Measurements from ENCODE around the gene ATP11C. TPM values are rescaled to one million over a fixed set of nuclear protein-coding genes. Genes with fewer than 3 reads are reported as not detected.

ATP11C gene
- total RNA-seq, 1 donor from 2014 or later: 24.6 TPM

- DNase-seq (ENCODE audit: low read depth): no peak
Measured at GRCh38 chrX:139815771-139816170, 117.1 kb downstream of the ATP11C start.

- no peak for DNase-seq (ENCODE audit: low read depth)
Measured at GRCh38 chrX:139811942-139812629, 120.8 kb downstream of the ATP11C start.

GRCh38 chrX:139804482-139804881, 128.4 kb downstream of the ATP11C start:
- DNase-seq (ENCODE audit: low read depth): no peak

- no peak for DNase-seq (ENCODE audit: low read depth)
Measured at GRCh38 chrX:139803224-139803623, 129.6 kb downstream of the ATP11C start.

DNA sequence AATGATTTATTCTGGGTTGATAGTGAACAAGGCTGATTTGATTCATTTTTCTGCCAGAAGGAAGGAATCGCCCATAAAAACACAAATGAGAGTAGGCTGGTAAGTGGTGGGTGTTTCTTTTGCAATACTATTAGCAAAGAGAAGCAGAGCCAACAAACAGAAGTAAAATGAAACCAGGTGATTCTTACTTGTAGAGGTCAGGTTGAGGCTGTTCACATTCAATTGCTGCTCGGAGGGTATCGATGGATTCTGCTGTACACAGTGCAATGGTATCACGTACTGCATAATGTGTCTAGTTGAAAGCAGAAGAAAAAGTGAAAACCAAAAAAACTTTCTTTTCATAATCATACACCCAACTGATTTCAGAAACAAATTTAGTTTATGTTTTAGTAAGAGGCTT, 130.8 kb downstream of the ATP11C start:
- DNase-seq (ENCODE audit: low read depth): no peak

- no peak for DNase-seq (ENCODE audit: low read depth)
Measured at GRCh38 chrX:139801397-139801813, 131.4 kb downstream of the ATP11C start.

DNA sequence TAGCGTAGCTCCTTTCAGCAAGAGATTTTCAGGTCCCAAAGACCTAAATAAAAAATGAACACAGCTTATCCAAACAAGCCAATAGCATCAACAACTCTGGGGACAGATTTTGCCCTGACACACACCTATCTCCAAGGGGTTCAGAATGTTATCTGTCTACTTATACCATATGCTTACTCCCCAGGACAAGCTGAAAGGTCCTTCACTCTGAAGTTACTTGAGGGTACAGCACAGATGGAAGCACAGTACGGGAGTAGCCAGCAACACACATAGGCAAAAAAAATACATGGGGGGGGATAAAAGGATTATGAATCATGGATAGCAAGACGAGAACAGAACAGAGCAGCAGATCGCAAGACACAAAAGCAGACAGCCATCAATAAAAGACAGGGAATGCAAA, 134.2 kb downstream of the ATP11C start:
- no peak for DNase-seq (ENCODE audit: low read depth)

- no peak for DNase-seq (ENCODE audit: low read depth)
Measured at GRCh38 chrX:139795196-139795595, 137.7 kb downstream of the ATP11C start.

- DNase-seq (ENCODE audit: low read depth): no peak
Measured at GRCh38 chrX:139787601-139788000, 145.3 kb downstream of the ATP11C start.

GRCh38 chrX:139784807-139785206, 148.0 kb downstream of the ATP11C start:
- no peak for DNase-seq (ENCODE audit: low read depth)

DNA sequence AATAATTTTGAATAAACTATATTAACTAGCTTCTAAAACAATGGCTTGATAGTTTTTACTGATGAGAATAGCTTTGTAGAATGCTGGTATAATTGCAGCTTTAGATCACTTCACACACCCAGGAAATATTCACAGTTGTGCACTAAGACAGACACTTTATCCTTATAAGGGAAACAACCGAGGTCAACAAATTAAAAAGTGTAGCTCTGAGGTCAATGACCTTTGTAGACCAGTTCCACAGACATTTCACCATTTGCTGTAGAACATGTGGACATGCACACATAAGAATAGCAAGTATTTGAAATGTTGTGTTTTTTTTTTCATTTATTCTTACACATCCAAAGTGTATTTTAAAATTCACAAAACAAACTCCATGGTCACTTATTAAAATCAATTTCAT, 148.9 kb downstream of the ATP11C start:
- DNase-seq (ENCODE audit: low read depth): no peak

- DNase-seq (ENCODE audit: low read depth): no peak
Measured at GRCh38 chrX:139783030-139783429, 149.8 kb downstream of the ATP11C start.

GRCh38 chrX:139776599-139776998, 156.3 kb downstream of the ATP11C start:
- no peak for DNase-seq (ENCODE audit: low read depth)

- no peak for DNase-seq (ENCODE audit: low read depth)
Measured at GRCh38 chrX:139770366-139770765, 162.5 kb downstream of the ATP11C start.

DNA sequence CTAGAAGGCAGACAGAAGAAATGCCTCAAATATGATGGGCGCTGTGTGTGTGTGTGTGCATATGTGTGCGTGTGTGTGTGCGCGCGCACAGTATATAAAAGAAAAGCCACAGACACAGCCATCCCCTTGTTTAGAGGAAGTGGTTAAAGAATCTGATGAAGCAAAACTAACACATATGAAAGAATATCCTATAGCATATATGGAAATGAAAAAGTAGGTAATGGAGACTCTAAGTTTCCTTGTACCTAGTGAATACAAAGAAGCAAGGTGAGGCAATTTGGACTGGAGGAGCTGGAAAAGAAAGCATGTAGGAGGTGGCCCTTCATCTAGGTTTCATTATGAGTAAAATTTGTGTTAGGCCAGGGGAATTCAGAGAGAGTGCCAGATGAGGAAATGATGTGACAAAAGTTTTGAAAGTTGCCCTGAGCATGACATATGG, 166.3 kb downstream of the ATP11C start:
- no peak for DNase-seq (ENCODE audit: low read depth)

DNA sequence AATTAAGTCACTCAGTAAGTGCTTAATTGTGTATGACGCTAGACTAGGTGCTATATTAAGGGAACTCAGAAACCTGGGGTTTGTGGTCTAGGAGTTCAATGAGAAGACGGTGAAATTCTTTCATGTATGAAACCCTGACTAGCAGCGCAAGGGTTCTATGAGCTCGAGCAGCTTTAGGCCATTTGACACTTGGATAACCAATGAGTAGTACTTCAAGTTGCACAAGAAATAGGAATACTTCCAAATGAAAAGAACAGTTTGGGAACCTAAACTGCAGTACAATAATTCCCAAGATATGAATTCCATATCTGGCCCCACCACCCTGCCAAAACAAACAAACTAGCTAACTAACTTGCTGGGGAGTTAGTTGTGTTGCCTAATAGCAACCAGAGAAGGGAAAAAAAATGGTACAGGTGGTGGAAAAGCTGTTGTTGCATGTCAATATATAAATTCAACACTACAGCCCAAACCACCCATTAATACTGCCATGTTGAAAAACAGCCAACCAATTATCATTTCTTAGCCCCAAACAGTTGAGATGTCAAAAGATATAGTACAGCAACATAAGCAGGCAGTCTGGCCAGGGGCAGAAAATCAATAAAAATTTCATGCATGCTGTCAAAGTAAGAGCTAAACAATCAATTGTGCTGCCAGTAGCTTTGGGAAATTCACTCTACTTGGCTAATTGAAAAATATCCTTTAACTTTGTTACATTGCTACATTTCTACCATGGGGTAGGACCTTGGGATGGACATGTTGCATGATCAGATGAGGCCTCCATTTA, 170.3 kb downstream of the ATP11C start:
- no peak for DNase-seq (ENCODE audit: low read depth)

GRCh38 chrX:139759637-139760036, 173.2 kb downstream of the ATP11C start:
- DNase-seq (ENCODE audit: low read depth): peak; percentile 40

DNA sequence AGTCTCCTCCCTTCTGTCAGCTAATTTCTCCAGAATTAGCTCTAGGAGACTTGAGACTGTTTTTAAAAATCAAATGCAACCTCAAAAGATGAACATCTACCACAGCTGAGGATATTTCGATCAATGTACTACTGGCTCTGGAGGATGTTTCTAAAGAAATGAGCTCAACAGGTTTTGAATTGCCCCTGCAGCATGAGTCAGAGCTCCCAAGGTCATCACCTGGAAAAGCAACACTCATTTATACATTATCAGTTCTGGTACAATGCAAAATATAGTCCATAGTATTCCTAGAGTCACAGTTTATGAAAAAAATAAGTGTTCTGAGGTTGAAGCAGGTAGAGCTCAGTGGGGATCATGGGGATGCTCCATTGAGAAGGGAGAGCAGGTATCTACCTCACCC, 174.0 kb downstream of the ATP11C start:
- no peak for DNase-seq (ENCODE audit: low read depth)

- no peak for DNase-seq (ENCODE audit: low read depth)
Measured at GRCh38 chrX:139758250-139758649, 174.6 kb downstream of the ATP11C start.

DNA sequence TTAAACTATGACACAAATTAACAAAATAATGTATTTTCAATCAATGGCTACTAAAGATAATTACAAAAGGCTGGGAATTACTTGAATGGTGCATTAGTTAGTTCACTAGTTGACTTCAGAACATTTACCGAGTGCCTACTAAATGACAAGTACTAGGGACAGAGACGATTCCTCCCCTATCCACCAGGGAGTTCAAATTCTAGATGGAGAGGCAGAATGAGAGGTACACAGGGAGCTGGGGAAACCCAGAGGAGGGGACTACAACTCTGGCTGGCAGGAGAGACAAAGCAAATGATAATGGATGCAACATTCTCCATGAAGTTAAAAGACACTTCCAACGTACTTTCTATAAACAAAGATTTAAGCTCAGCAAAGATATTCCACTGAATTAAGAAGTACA, 181.8 kb downstream of the ATP11C start:
- no peak for DNase-seq (ENCODE audit: low read depth)

DNA sequence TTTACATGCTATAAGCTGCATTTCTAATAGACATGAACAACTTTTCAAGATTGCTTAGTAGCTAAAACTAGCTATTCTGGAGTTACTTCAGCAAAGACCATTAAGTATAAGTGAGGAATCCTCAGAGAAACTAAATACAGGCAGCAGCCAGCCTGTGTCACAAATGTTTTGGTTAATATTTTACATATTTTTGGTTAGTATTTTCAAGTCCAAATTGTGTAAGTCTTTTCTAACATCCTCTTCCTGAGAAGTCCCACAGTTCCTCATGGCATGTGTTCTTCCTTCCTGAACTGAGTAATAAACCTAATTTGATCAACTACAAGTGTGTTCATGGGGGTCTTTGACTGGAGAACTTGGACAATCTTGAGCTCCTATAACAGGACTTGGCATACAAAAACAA, 182.5 kb downstream of the ATP11C start:
- DNase-seq (ENCODE audit: low read depth): peak; percentile 3

DNA sequence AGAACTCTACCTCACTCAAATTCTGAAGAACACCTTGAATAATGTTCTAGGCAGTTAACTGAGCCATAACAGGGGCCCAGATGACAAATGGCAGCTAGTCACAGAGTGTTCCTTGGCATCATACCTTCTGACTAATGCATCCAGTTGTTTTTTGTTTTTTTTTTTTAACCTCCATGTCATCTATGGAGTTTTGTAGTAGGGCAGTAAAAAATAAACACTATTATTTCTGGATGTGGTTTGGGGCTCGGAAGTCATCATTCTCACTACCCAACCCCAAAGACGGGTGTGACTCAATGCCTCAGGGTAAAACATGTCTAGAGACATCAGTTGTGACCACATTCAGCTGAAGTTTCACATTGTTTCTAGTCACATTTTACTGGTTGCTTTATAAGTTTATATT, 193.7 kb downstream of the ATP11C start:
- DNase-seq (ENCODE audit: low read depth): peak; percentile 68

DNA sequence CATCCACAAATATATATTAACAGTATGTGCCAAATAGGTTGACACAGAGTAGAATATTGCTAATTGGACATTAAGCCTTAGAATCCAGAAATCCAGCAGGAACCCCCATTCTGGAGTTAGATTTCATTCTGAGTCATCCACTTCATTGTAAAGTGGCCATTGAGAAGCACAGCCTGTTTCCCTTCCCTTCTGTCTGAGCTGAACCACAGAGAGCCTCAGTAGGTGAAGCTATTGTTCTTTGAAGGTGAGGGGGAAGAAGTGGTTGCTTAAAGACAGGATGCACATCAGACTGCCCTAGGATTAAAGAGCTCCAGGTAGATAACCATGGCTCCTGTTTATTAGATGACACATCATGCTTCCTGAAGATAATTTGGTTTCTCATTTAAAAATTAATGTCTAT, 194.3 kb downstream of the ATP11C start:
- DNase-seq (ENCODE audit: low read depth): peak; percentile 7

All from myocyte (in vitro differentiated cells).